Activated CD4-positive, alpha-beta T cell treated with anti-CD3 and anti-CD28 coated beads, Interleukin-2, Interleukin-4, amounts not matched to agents 100 ng/mL and 50 ng/mL, durations not matched to agents 16 hours and 8 hours (primary cell): ENCODE measurements around the gene HSPA4.
A peak's percentile ranks its signal among the peaks of the same experiment; 100 is the strongest.

Source experiments
- DNase-seq: peaks from one replicate; pipeline ENCODE4 v3.0.0-alpha.2; 2020; ENCODE audit warnings: low spot score

Gene HSPA4

GRCh38 chr5:133106343-133106742 is 54.5 kb downstream of the HSPA4 start:
- no peak for DNase-seq

GRCh38 chr5:133106761-133107572 is 55.2 kb downstream of the HSPA4 start:
- DNase-seq, result no peak

GRCh38 chr5:133108481-133108921 is 56.7 kb downstream of the HSPA4 start:
- DNase-seq, result no peak

GRCh38 chr5:133109655-133110483 is 58.1 kb downstream of the HSPA4 start:
- DNase-seq, result no peak

- DNase-seq, result no peak
Observed at GRCh38 chr5:133110709-133111108, 58.9 kb downstream of the HSPA4 start.

- DNase-seq, result peak; percentile 81
Observed at GRCh38 chr5:133111299-133111698, 59.5 kb downstream of the HSPA4 start.

- no peak for DNase-seq
Observed at GRCh38 chr5:133112026-133112660, 60.3 kb downstream of the HSPA4 start.

- peak; percentile 46 for DNase-seq
Observed at GRCh38 chr5:133113331-133114061, 61.7 kb downstream of the HSPA4 start.

- DNase-seq, result no peak
Observed at GRCh38 chr5:133114166-133114932, 62.5 kb downstream of the HSPA4 start.

- DNase-seq, result no peak
Observed at GRCh38 chr5:133114933-133115310, 63.1 kb downstream of the HSPA4 start.

- DNase-seq, result no peak
Observed at GRCh38 chr5:133116601-133117000, 64.8 kb downstream of the HSPA4 start.

- no peak for DNase-seq
Observed at GRCh38 chr5:133117166-133117911, 65.5 kb downstream of the HSPA4 start.

- no peak for DNase-seq
Observed at GRCh38 chr5:133117912-133118445, 66.2 kb downstream of the HSPA4 start.

- no peak for DNase-seq
Observed at GRCh38 chr5:133118741-133119140, 66.9 kb downstream of the HSPA4 start.

- no peak for DNase-seq
Observed at GRCh38 chr5:133119233-133119711, 67.5 kb downstream of the HSPA4 start.

GRCh38 chr5:133120156-133120750 is 68.4 kb downstream of the HSPA4 start:
- no peak for DNase-seq

GRCh38 chr5:133121080-133121479 is 69.3 kb downstream of the HSPA4 start:
- DNase-seq, result no peak

GRCh38 chr5:133121611-133122150 is 69.9 kb downstream of the HSPA4 start:
- DNase-seq, result no peak

GRCh38 chr5:133122711-133123110 is 70.9 kb downstream of the HSPA4 start:
- no peak for DNase-seq
